Astrocyte of the spinal cord (primary cell): Measurements from ENCODE around the gene OR9Q1.

ENCODE experiments used
- DNase-seq: peaks from one replicate; pipeline ENCODE4 v3.0.0; 2011; ENCODE audit warnings: low read depth, low spot score
- H3K4me3 ChIP-seq: 2 replicates; pipeline ENCODE4 v1.5.1; 2011; ENCODE audit warnings: low read depth, mild to moderate bottlenecking, low read length, moderate library complexity
- CTCF ChIP-seq: IDR thresholded peaks from 2 replicates; pipeline ENCODE4 v1.5.1; 2012; ENCODE audit warnings: low read depth, mild to moderate bottlenecking, low read length, inconsistent platforms
- in situ Hi-C: cut with HindIII; loops from 2 replicates; pipeline ENCODE4 v1.10.0; 2017; ENCODE audit warnings: low sequenced_read_pairs

OR9Q1 gene

GRCh38 chr11:58086528-58086927 lies 62.8 kb downstream of the OR9Q1 start:
- no peak for TF ChIP-seq CTCF
- H3K4me3 ChIP-seq = no peak overlapping the region
- DNase-seq = no peak
- in situ Hi-C loops = no loop called here

- DNase-seq = no peak
- TF ChIP-seq CTCF = no peak
- H3K4me3 ChIP-seq = no peak overlapping the region
- in situ Hi-C loops = no loop called here
Observed at GRCh38 chr11:58097437-58097836, 73.8 kb downstream of the OR9Q1 start.

GRCh38 chr11:58121096-58121495 lies 97.4 kb downstream of the OR9Q1 start:
- H3K4me3 ChIP-seq = no peak overlapping the region
- DNase-seq = no peak
- in situ Hi-C loops = no loop called here
- no peak for TF ChIP-seq CTCF

GRCh38 chr11:58125469-58125868 lies 101.8 kb downstream of the OR9Q1 start, which contains the start of gene OR9I1:
TSS of gene OR9I1 (minus strand) at chr11:58125530. CDS start at chr11:58119444, 6,086 bp downstream.
- no peak for TF ChIP-seq CTCF
- no peak within 1 kb of the TSS for H3K4me3 ChIP-seq
- in situ Hi-C loops = no loop called here
- DNase-seq = no peak

GRCh38 chr11:58127350-58127749 lies 103.7 kb downstream of the OR9Q1 start:
- H3K4me3 ChIP-seq = no peak overlapping the region
- DNase-seq = no peak
- in situ Hi-C loops = no loop called here
- no peak for TF ChIP-seq CTCF

GRCh38 chr11:58133309-58134076 lies 109.8 kb downstream of the OR9Q1 start:
- in situ Hi-C loops = no loop called here
- H3K4me3 ChIP-seq = no peak overlapping the region
- no peak for DNase-seq
- no peak for TF ChIP-seq CTCF
